Neural progenitor cell (in vitro differentiated cells): ENCODE measurements around the gene KCNMA1.

Experiments used
- CTCF ChIP-seq: fragments of 200-600 bp; sonication (generic); IDR thresholded peaks from 2 replicates; pipeline ENCODE4 v1.5.1; 2017; ENCODE audit warnings: antibody characterized with exemption, mild to moderate bottlenecking
- EZH2 ChIP-seq: fragments of 200-600 bp; sonication (generic); IDR thresholded peaks from 2 replicates; pipeline ENCODE4 v1.6.1; 2017; ENCODE audit warnings: antibody characterized with exemption, mild to moderate bottlenecking, moderate library complexity

- TF ChIP-seq CTCF (no peak), EZH2 (no peak)
Measured at GRCh38 chr10:77321838-77322237, 315.8 kb downstream of the KCNMA1 start.
